Hepatocyte (in vitro differentiated cells): ENCODE measurements around the gene ARL2BP. TPM values are rescaled to one million over a fixed set of nuclear protein-coding genes. Genes with fewer than 3 reads are reported as not detected.

Experiments
- DNase-seq: peaks from one replicate; pipeline ENCODE4 v3.0.0-alpha.2; 2016; ENCODE audit warnings: low spot score
- H2AFZ ChIP-seq: fragments of 200-600 bp; sonication (generic); 2 replicates; pipeline ENCODE4 v1.6.0; 2016; ENCODE audit warnings: antibody characterized with exemption, mild to moderate bottlenecking
- H3K27ac ChIP-seq: fragments of 200-600 bp; sonication (generic); 2 replicates; pipeline ENCODE4 v1.5.1; 2016; ENCODE audit warnings: mild to moderate bottlenecking
- H3K27me3 ChIP-seq: fragments of 200-600 bp; sonication (generic); 2 replicates; pipeline ENCODE4 v1.6.1; 2016
- H3K36me3 ChIP-seq: fragments of 200-600 bp; sonication (generic); replicated peaks from 2 replicates; pipeline ENCODE4 v1.5.1; 2016; ENCODE audit warnings: low read depth; ENCODE audit not compliant: insufficient read depth
- H3K4me1 ChIP-seq: fragments of 200-600 bp; sonication (generic); 2 replicates; pipeline ENCODE4 v1.5.1; 2016; ENCODE audit warnings: mild to moderate bottlenecking, moderate library complexity; ENCODE audit not compliant: insufficient read depth
- H3K4me2 ChIP-seq: fragments of 200-600 bp; sonication (generic); 2 replicates; pipeline ENCODE4 v1.6.0; 2016
- H3K4me3 ChIP-seq: fragments of 200-600 bp; sonication (generic); 2 replicates; pipeline ENCODE4 v1.5.1; 2016; ENCODE audit warnings: mild to moderate bottlenecking
- H3K79me2 ChIP-seq: fragments of 200-600 bp; sonication (generic); 2 replicates; pipeline ENCODE4 v1.6.0; 2017; ENCODE audit warnings: mild to moderate bottlenecking
- H3K9me2 ChIP-seq: fragments of 200-600 bp; sonication (generic); replicated peaks from 2 replicates; pipeline ENCODE4 v1.6.0; 2017; ENCODE audit warnings: mild to moderate bottlenecking; ENCODE audit not compliant: insufficient read depth
- H3K9me3 ChIP-seq: fragments of 200-600 bp; sonication (generic); 2 replicates; pipeline ENCODE4 v1.5.1; 2016; ENCODE audit warnings: low read depth, mild to moderate bottlenecking
- H4K20me1 ChIP-seq: fragments of 200-600 bp; sonication (generic); 2 replicates; pipeline ENCODE4 v1.6.0; 2016; ENCODE audit warnings: mild to moderate bottlenecking; ENCODE audit not compliant: insufficient read depth, poor library complexity, severe bottlenecking
- EZH2 ChIP-seq: fragments of 200-600 bp; sonication (generic); IDR thresholded peaks from 2 replicates; pipeline ENCODE4 v1.6.1; 2016; ENCODE audit warnings: antibody characterized with exemption, mild to moderate bottlenecking, borderline replicate concordance
- EZH2phosphoT487 ChIP-seq: fragments of 200-600 bp; sonication (generic); IDR thresholded peaks from one replicate; pipeline ENCODE4 v1.6.1; 2018; ENCODE audit warnings: antibody characterized with exemption, mild to moderate bottlenecking, low read depth, moderate library complexity; ENCODE audit not compliant: unreplicated experiment, severe bottlenecking
- WGBS: methylation state at CpG from one replicate; pipeline ENCODE4 v1.1.6; 2016; ENCODE audit warnings: low lambda C conversion rate; ENCODE audit errors: missing lambda C conversion rate; 5-methylcytosine and 5-hydroxymethylcytosine counted together
- polyA plus RNA-seq: library from polyadenylated mRNA; unstranded; fragments of >200 nt; fragmentation: Nextera tagmentation; extraction: Ambion mirVana; gene quantifications from 2 replicates; pipeline ENCODE4 v1.2.1, GENCODE V29; 2016
- total RNA-seq: library from RNA; depleted of rRNA; stranded (reverse); fragments of >200 nt; gene quantifications from 2 replicates; pipeline ENCODE4 v1.2.3, GENCODE V29; 2014
- TF ChIP-seq, protein P1 (sequence below): fragments of 200-600 bp; sonication (generic); IDR thresholded peaks from 2 replicates; pipeline ENCODE4 v1.5.1; 2016; ENCODE audit warnings: antibody characterized with exemption, mild to moderate bottlenecking; ENCODE audit not compliant: poor library complexity

The ARL2BP gene
- total and polyA plus RNA-seq, 2 experiments from 2014 or later: 102 to 105 TPM

DNA sequence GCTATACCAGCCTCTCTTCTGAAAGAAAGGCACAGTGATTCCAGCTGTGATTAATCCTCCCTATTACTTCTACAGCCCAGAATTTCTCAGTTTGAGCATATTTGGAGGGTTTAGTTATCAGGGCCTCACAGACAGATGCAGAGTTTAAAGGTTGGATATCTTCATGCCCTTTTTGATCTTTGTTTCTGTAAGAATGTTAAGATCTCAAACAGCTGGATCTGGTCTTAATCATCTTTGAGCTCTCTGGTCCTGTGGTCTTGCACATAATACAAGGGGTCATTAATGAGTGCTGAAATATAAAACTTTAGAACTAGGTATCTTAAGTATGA is 9.1 kb upstream of the ARL2BP start:
- H3K27me3 ChIP-seq: no peaks in the 10 kb centered on the region
- peak overlapping the region; percentile 25 for H3K27ac ChIP-seq
- no peaks in the 10 kb centered on the region for H3K79me2 ChIP-seq
- H4K20me1 ChIP-seq: no peaks in the 10 kb centered on the region
- H2AFZ ChIP-seq: no peak overlapping the region
- no peak overlapping the region for H3K4me2 ChIP-seq
- TF ChIP-seq EZH2phosphoT487 (no peak), EZH2 (no peak)
- H3K9me3 ChIP-seq: no peaks in the 10 kb centered on the region
- H3K36me3 ChIP-seq: no peaks in the 10 kb centered on the region
- H3K4me1 ChIP-seq: no peaks in the 10 kb centered on the region
- no peak for DNase-seq
- H3K9me2 ChIP-seq: no peaks in the 10 kb centered on the region
- no peak overlapping the region for H3K4me3 ChIP-seq

DNA sequence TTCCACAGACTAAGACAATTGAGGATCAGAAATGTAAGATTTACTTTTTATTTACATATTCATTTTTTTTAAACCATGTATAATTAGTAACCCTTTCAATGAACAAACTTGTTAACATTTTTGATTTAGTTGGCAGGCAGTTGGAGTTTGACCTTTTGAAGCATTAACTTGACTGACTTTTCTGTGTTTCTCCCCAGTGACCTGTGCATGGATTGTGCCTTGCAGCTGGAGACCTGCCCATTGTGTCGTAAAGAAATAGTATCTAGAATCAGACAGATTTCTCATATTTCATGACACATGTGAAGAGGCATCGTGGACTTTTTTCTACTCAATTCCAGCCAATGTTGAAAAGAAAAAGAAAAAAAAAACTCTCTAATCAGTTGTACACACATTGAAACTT is 6.4 kb upstream of the ARL2BP start:
- H3K27me3 ChIP-seq: no peaks in the 10 kb centered on the region
- H3K9me3 ChIP-seq: no peaks in the 10 kb centered on the region
- no peaks in the 10 kb centered on the region for H3K9me2 ChIP-seq
- no peak overlapping the region for H3K4me3 ChIP-seq
- H3K79me2 ChIP-seq: no peaks in the 10 kb centered on the region
- TF ChIP-seq EZH2phosphoT487 (no peak), EZH2 (no peak)
- TF ChIP-seq, protein P1, sequence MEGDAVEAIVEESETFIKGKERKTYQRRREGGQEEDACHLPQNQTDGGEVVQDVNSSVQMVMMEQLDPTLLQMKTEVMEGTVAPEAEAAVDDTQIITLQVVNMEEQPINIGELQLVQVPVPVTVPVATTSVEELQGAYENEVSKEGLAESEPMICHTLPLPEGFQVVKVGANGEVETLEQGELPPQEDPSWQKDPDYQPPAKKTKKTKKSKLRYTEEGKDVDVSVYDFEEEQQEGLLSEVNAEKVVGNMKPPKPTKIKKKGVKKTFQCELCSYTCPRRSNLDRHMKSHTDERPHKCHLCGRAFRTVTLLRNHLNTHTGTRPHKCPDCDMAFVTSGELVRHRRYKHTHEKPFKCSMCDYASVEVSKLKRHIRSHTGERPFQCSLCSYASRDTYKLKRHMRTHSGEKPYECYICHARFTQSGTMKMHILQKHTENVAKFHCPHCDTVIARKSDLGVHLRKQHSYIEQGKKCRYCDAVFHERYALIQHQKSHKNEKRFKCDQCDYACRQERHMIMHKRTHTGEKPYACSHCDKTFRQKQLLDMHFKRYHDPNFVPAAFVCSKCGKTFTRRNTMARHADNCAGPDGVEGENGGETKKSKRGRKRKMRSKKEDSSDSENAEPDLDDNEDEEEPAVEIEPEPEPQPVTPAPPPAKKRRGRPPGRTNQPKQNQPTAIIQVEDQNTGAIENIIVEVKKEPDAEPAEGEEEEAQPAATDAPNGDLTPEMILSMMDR: no peak
- no peaks in the 10 kb centered on the region for H3K36me3 ChIP-seq
- H3K4me1 ChIP-seq: no peaks in the 10 kb centered on the region
- H4K20me1 ChIP-seq: no peaks in the 10 kb centered on the region
- 71% methylated on average over 2 of the region's 2 CpGs for WGBS
- H3K4me2 ChIP-seq: no peak overlapping the region
- no peak overlapping the region for H2AFZ ChIP-seq
- no peak for DNase-seq
- H3K27ac ChIP-seq: no peak overlapping the region

DNA sequence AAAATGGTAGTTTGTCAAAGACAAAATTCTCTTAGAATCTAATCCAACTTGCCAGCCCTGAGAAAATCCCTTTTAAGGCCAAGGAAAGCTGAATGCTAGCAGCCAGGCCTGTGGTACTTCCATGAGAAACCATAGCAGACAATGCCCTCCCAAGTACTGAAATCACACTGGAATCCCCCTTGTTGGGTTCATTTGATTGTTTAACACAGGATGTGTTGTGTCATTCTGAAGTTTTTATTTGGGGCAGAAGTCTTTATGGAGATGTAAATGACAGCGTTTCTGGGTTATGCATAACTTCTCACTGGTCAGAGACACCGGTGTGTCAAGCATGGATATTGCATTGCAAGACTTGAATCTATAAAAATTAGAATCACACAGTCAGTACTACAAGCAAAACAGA is 6.0 kb upstream of the ARL2BP start:
- Histone ChIP-seq H2AFZ (no peak overlapping the region), H3K79me2 (no peaks in the 10 kb centered on the region), H3K4me2 (no peak overlapping the region), H3K27me3 (no peaks in the 10 kb centered on the region), H3K9me3 (no peaks in the 10 kb centered on the region), H3K4me1 (no peaks in the 10 kb centered on the region), H4K20me1 (no peaks in the 10 kb centered on the region), H3K9me2 (no peaks in the 10 kb centered on the region), H3K36me3 (no peaks in the 10 kb centered on the region), H3K4me3 (no peak overlapping the region), H3K27ac (no peak overlapping the region)
- no peak for TF ChIP-seq EZH2phosphoT487
- TF ChIP-seq, protein P1: no peak
- no peak for TF ChIP-seq EZH2
- 96% methylated on average over 2 of the region's 2 CpGs for WGBS
- DNase-seq: no peak

DNA sequence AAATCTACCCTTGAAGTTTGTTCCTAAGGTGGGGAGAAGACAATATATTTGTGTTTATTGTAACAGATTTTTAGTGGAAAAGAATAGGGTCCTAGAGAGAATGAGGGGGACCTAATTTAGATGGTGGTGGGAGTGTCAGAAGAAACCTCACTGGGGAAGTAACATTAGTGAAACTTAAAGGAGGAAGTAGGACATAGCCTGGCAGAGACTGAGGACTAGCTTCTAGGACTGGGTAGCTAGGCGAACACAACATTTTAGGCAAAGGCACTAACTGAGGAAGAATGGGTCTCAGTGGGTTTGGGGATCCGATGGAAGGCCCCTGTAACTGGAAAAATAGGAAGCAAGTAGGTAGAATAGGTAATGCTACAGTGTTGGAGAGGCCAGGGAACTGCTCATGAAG is 4.2 kb upstream of the ARL2BP start:
- no peak overlapping the region for H3K27ac ChIP-seq
- 100% methylated on average over 2 of the region's 2 CpGs for WGBS
- no peaks in the 10 kb centered on the region for H3K9me3 ChIP-seq

More for the DNA sequence above, 4.2 kb upstream of the ARL2BP start:
- H3K27me3 ChIP-seq: no peaks in the 10 kb centered on the region
- H3K4me1 ChIP-seq: peaks cover under 1% of the 10 kb centered on the region
- H3K9me2 ChIP-seq: no peaks in the 10 kb centered on the region
- no peaks in the 10 kb centered on the region for H4K20me1 ChIP-seq
- peaks cover 2% of the 10 kb centered on the region for H3K79me2 ChIP-seq
- H3K36me3 ChIP-seq: no peaks in the 10 kb centered on the region
- H2AFZ ChIP-seq: no peak overlapping the region
- H3K4me3 ChIP-seq: no peak overlapping the region
- no peak for DNase-seq
- H3K4me2 ChIP-seq: no peak overlapping the region
- TF ChIP-seq EZH2: no peak
